GM18517 (cell line): Measurements from ENCODE around the gene KIF4B.
A peak's percentile ranks its signal among the peaks of the same experiment; 100 is the strongest.
"Not testable (repeated sequence)": the region's sequence is repeated elsewhere in the genome, so short reads cannot be mapped to it uniquely, and the experiment has no call there.

ENCODE experiments used
- ATAC-seq: cut with Tn5 transposase; IDR thresholded peaks from one replicate; pipeline ENCODE4 v1.9.1; 2021; ENCODE audit warnings: mild to moderate bottlenecking, moderate library complexity; ENCODE audit not compliant: unreplicated experiment

Gene KIF4B

GRCh38 chr5:155002722-155003121 lies 10.8 kb upstream of the KIF4B start:
- not testable (repeated sequence) for ATAC-seq

DNA sequence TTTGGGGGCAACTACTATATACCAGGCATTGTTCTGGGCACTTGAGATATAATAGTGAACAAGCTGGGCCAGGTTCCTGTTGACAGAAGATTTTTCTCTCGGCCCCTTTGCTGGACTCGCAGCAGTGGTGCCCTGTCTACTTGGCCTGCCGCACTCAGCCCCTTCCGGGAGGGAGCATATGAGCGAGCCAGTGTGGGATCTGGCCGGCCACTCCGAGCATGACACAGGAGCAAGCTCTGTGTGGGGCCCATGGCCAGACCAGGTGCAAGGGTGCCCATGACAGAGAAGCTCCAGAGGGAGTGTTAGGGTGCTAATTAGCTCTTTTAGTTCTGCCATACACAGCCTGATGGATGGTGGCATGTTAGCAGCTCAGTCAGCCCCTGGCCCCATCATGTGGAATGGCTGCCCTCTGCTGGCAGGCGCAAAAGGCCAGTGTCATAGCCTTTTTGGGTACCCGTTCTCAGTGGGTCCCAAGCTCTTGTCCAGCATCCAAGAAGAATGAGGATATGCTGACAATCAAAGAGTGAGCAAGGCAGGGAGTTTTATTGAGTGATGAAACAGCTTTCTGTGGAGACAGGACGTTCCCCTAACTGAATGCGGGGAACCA lies 9.3 kb upstream of the KIF4B start:
- no peak for ATAC-seq

DNA sequence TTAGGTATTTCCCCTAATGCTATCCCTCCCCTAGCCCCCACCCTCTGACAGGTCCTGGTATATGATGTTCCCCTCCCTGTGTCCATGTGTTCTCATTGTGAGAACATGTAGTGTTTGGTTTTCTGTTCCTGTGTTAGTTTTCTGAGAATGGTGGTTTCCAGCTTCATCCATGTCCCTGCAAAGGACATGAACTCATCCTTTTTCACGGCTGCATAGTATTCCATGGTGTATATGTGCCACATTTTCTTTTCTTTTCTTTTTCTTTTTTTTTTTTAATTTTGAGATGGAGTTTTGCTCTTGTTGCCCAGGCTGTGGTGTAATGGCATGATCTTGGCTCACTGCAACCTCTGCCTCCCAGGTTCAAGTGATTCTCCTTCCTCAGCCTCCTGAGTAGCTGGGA lies 7.3 kb upstream of the KIF4B start:
- not testable (repeated sequence) for ATAC-seq

DNA sequence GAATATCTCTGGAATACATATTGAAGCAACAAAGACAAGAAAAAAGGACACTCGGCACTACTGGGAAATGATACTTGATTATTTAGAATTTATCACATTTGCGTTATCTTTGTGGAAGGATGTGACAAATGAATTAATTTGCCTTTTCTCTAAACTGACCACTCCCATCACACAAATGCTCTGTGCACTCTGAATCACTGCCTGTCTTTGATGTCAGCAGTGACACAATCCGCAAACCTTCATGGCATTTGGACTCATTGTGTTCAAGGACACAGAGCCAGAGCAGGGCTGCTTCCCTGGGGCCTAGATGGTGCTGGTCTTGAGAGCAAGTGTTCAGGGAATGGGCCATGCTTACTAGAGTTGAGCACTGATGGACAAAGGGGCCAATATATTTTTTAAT lies 4.9 kb upstream of the KIF4B start:
- ATAC-seq = no peak

DNA sequence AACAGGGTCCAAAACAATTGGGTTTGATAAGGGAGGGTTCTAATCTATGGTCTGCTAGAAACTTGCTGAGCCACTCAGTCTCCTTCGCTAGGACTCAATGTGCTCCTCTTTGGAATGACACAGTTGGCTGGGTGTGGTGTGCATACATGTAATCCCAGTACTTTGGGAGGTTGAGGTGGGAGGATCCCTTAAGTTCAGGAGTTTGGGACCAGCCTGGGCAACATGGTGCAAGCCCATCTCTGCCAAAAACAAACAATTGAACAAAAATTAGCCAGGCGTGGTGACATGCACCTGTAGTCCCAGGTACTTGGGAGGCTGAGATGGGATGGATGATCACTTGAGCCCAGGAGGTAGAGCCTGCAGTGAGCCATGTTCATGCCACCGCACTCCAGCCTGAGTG lies 2.7 kb upstream of the KIF4B start:
- ATAC-seq = no peak

DNA sequence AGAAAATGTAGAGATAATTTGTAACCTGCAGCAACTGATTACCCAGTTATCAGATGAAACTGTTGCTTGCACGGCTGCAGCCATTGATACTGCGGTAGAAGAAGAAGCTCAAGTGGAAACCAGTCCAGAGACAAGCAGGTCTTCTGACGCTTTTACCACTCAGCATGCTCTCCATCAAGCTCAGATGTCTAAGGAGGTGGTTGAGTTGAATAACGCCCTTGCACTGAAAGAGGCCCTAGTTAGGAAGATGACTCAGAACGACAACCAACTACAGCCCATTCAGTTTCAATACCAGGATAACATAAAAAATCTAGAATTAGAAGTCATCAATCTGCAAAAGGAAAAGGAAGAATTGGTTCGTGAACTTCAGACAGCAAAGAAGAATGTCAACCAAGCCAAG lies 1.7 kb downstream of the KIF4B start:
- ATAC-seq = no peak

DNA sequence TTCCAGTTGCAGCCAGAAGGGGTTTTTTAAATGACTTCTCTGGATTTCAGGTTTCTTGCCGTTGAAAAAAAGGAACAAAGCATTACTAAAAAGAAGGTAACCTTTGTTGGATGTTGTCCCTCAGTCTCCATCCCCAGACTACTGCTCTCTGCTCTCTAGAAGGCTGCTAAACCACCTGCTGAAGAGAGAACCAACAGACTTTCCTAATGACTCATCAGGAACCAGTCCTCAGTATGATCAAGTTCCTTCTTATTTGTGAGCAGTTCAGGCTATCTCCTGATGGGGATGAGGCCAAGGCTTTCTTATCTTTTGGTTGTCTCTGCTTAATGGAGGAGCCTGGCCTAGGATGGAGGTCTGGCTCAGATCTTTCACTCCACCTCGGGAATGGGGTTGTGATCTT lies 4.1 kb downstream of the KIF4B start:
- peak; percentile 98 for ATAC-seq

- no peak for ATAC-seq
Observed at GRCh38 chr5:155019601-155020226, 6.2 kb downstream of the KIF4B start.

GRCh38 chr5:155021842-155022241 lies 8.3 kb downstream of the KIF4B start:
- no peak for ATAC-seq

DNA sequence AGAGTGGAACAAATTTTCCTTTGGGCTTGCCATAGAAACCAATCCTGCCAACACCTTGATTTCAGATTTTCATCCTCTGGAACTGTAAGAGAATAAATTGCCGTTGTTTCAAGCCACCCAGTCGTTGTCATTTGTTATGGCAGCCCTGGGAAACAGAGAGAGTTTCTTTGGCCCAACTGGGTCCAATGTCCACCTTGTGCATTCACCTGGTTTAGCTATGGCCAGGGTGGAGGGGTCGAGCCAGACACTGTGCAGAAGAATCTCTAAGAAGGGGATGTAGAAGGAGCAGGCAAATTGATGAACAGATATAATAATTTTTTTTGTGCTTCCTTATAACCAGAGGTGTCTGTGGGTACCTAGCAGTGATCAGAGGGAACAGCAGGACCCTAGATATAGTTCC lies 9.8 kb downstream of the KIF4B start:
- no peak for ATAC-seq

DNA sequence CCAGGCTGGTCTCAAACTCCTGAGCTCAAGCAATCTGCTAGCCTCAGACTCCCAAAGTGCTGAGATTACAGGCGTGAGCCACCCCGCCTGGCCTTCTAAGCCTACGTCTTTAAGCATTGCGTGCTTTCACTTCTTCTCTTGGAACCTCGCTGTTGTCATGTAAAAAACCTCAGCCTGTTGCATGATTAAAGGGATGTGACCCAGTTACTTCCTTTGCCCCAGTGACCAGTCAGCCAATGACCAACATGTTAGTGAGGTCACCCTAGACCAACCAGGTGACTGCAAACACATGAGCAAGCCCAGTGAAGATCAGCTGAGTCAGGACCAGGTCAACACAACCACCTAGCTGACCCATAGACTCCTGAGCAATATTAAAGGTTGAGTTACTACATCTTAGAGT lies 10.5 kb downstream of the KIF4B start:
- no peak for ATAC-seq

DNA sequence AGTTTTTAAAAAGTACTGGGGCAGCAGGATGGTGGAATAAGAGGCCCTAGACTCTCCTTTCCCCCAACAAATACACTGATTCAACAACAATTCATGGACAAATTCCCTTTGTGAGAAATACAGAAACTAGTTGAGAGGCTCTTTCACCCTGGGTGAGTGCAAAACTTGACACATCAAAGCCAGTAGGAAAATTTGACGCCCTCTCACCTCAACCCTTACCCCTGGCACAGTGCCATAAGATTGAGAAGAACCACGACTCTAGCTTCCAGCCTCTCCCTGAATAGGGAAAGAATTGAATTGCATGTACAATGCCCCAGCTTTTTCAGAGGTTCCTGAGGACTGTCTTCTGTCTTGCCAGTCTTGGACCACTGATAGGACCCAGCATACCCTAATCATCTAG lies 12.3 kb downstream of the KIF4B start:
- no peak for ATAC-seq

GRCh38 chr5:155027993-155028629 lies 14.6 kb downstream of the KIF4B start:
- ATAC-seq = no peak

- no peak for ATAC-seq
Observed at GRCh38 chr5:155029240-155029639, 15.7 kb downstream of the KIF4B start.

- ATAC-seq = not testable (repeated sequence)
Observed at GRCh38 chr5:155034145-155034744, 20.7 kb downstream of the KIF4B start.

DNA sequence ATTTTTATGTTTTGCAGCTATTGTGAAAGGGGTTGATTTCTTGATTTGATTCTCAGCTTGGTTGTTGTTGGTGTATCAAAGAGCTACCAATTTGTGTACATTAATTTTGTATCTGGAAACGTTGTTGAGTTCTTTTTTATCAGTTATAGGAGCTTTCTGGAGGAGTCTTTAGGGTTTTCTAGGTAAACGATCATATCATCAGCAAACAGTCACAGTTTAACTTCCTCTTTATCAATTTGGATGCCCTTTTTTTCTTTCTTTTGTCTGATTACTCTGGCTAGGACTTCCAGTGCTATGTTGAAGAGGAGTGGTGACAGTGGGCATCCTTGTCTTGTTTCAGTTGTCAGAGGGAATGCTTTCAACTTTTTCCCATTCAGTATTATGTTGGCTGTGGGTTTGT lies 21.5 kb downstream of the KIF4B start:
- not testable (repeated sequence) for ATAC-seq

GRCh38 chr5:155040984-155041653 lies 27.6 kb downstream of the KIF4B start:
- no peak for ATAC-seq

- no peak for ATAC-seq
Observed at GRCh38 chr5:155044591-155044990, 31.0 kb downstream of the KIF4B start.

GRCh38 chr5:155046591-155046990 lies 33.0 kb downstream of the KIF4B start:
- no peak for ATAC-seq

- ATAC-seq = no peak
Observed at GRCh38 chr5:155047818-155048217, 34.3 kb downstream of the KIF4B start.

- no peak for ATAC-seq
Observed at GRCh38 chr5:155049569-155050383, 36.2 kb downstream of the KIF4B start.
